Measurements from ENCODE around the gene INKA2. TPM values are rescaled to one million over a fixed set of nuclear protein-coding genes. Genes with fewer than 3 reads are reported as not detected.

The INKA2 gene
- total and polyA plus RNA-seq, 2 of the 4 experiments (the other 2 are of a cell fraction): 2.2 to 2.6 TPM

- dilution Hi-C loops (cut with HindIII; ENCODE audit: low sequenced_read_pairs, unreplicated experiment): no loop called here
- 25% methylated on average over 1 of the region's 2 CpGs; no CpG with 5 or more reads in 1 of the 2 experiments for WGBS, 2 experiments (ENCODE audit: extremely low coverage in 2 of 2, insufficient read length in 1 of 2)
- Histone ChIP-seq H2AFZ (replicated peaks; ENCODE audit: low read length, poor library complexity) (no peak overlapping the region), H3K9me3 (ENCODE audit: control insufficient read depth, insufficient read depth, low read length) (no peaks in the 10 kb centered on the region), H3K79me1 (ENCODE audit: low read depth in 1 of 2, low read length in 2 of 2) (no peaks in the 10 kb centered on the region; a peak in 1 of 4 replicates), H3K27ac (ENCODE audit: insufficient read depth, low read length) (peak overlapping the region; percentile 73; the same call in 1 of the 2 replicates), H2AK5ac (ENCODE audit: low read depth, low read length) (no peak overlapping the region), H3K9ac (ENCODE audit: low read depth, low read length) (no peak overlapping the region), H3K9me1 (ENCODE audit: insufficient read depth, low read length) (peaks cover 7% of the 10 kb centered on the region), H2BK15ac (ENCODE audit: low read depth, low read length) (no peak overlapping the region; the same call in 2 of the 3 replicates), H3K4me1 (ENCODE audit: control insufficient read depth, insufficient read depth, low read length) (peaks cover 23% of the 10 kb centered on the region), H3K36me3 (ENCODE audit: control insufficient read depth, insufficient read depth, low read length) (no peaks in the 10 kb centered on the region), H3K4me2 (ENCODE audit: low read depth, low read length) (no peak overlapping the region), H3K23ac (ENCODE audit: low read depth, low read length) (no peak overlapping the region; the same call in 1 of the 2 replicates), H4K8ac (ENCODE audit: low read depth in 2 of 2, low read length in 2 of 2) (peak overlapping the region; percentile 39 to 51; a peak in 2 of 4 replicates), H4K91ac (ENCODE audit: insufficient read depth, low read depth, low read length) (peak overlapping the region; percentile 91), H4K5ac (ENCODE audit: low read depth, low read length) (peak overlapping the region; percentile 17; the same call in 1 of the 2 replicates), H2BK120ac (ENCODE audit: low read depth, low read length) (peak overlapping the region; percentile 86), H2AK9ac (replicated peaks; ENCODE audit: low read depth, low read length, poor library complexity) (no peak overlapping the region), H3K27me3 (ENCODE audit: control insufficient read depth, insufficient read depth, low read length) (peaks cover 8% of the 10 kb centered on the region), H4K20me1 (ENCODE audit: insufficient read depth, low read length) (no peaks in the 10 kb centered on the region), H3K4me3 (ENCODE audit: insufficient read depth, low read depth, low read length) (no peak overlapping the region), H3K18ac (ENCODE audit: low read depth, low read length) (peak overlapping the region; percentile 57), H3K14ac (replicated peaks; ENCODE audit: low read depth, low read length) (peak overlapping the region; percentile 75; the same call in 1 of the 2 replicates), H3K56ac (ENCODE audit: extremely low read depth, insufficient read depth, low read length) (no peak overlapping the region; the same call in 1 of the 2 replicates), H2BK20ac (ENCODE audit: low read depth, low read length) (peak overlapping the region; percentile 91), H3K4ac (ENCODE audit: low read depth, low read length) (peak overlapping the region; percentile 22), H2BK5ac (ENCODE audit: low read depth, low read length, poor library complexity, severe bottlenecking) (peak overlapping the region; percentile 35)
- peak; percentile 49 for ATAC-seq (ENCODE audit: low read depth)
- CTCF ChIA-PET: interaction anchor here (0.6 kb wide), 1 partner anchor 102 kb away, joined by 3 read pairs; no protein-coding TSS in a partner anchor
- TF ChIP-seq RAD21 (IDR thresholded peaks at IDR 0.05; ENCODE audit: low read length): no peak
- no peak for TF ChIP-seq MAZ (IDR thresholded peaks at IDR 0.05; ENCODE audit: borderline replicate concordance, low read depth, low read length)
- TF ChIP-seq NFE2L2 (IDR thresholded peaks at IDR 0.05; ENCODE audit: low read depth, low read length): no peak
- TF ChIP-seq, protein P1, sequence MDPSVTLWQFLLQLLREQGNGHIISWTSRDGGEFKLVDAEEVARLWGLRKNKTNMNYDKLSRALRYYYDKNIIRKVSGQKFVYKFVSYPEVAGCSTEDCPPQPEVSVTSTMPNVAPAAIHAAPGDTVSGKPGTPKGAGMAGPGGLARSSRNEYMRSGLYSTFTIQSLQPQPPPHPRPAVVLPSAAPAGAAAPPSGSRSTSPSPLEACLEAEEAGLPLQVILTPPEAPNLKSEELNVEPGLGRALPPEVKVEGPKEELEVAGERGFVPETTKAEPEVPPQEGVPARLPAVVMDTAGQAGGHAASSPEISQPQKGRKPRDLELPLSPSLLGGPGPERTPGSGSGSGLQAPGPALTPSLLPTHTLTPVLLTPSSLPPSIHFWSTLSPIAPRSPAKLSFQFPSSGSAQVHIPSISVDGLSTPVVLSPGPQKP (IDR thresholded peaks at IDR 0.05; ENCODE audit: borderline replicate concordance, low read depth, low read length): no peak
- no peak for TF ChIP-seq MAFK (IDR thresholded peaks at IDR 0.05; ENCODE audit: low read depth, low read length)
- no peak for DNase-seq
- intact Hi-C loops (cut with micrococcal nuclease): loop anchor here (5.0 kb wide), 4 partner anchors 99 to 584 kb away; no protein-coding TSS in a partner anchor
- in situ Hi-C loops (cut with MboI; ENCODE audit: low sequenced_read_pairs): no loop called here
- POLR2A ChIA-PET (ENCODE audit: unreplicated experiment): no interaction called here
- BruUV-seq (replicated peaks): no TSS peak
Observed at GRCh38 chr1:111778541-111779051, 39.4 kb upstream of the INKA2 start.
